HepG2 (cell line): ENCODE results near the gene SLC25A44. TPM values are rescaled to one million over a fixed set of nuclear protein-coding genes. Genes with fewer than 3 reads are reported as not detected.

ENCODE experiments used
- AHR ChIP-seq: IDR thresholded peaks from 2 replicates; pipeline ENCODE4 v1.6.1; 2018; ENCODE audit warnings: missing genetic modification reagents, missing compliant biosample characterization
- ATF7-NPFF ChIP-seq: sonication (generic); formaldehyde crosslinking; IDR thresholded peaks from 2 replicates; pipeline ENCODE4 v1.8.1; 2023; ENCODE audit warnings: mild to moderate bottlenecking, low read depth, missing genetic modification reagents, moderate library complexity
- BRD4 ChIP-seq: sonication (generic); formaldehyde crosslinking; IDR thresholded peaks from 2 replicates; pipeline ENCODE4 v1.4.0; 2020; ENCODE audit warnings: missing genetic modification reagents
- FOXK2 ChIP-seq: fragments of 450-650 bp; IDR thresholded peaks from 2 replicates; pipeline ENCODE4 v1.6.1; 2016
- GABPB1 ChIP-seq: IDR thresholded peaks from 2 replicates; pipeline ENCODE4 v1.6.1; 2016; ENCODE audit warnings: mild to moderate bottlenecking, missing genetic modification reagents, moderate library complexity, missing compliant biosample characterization
- KLF11 ChIP-seq: IDR thresholded peaks from 2 replicates; pipeline ENCODE4 v1.6.1; 2016; ENCODE audit warnings: missing compliant biosample characterization
- MBD4 ChIP-seq: IDR thresholded peaks from 2 replicates; pipeline ENCODE4 v1.6.1; 2012; ENCODE audit warnings: low read length, inconsistent platforms, borderline replicate concordance
- MTA1 ChIP-seq: sonication (generic); formaldehyde crosslinking; IDR thresholded peaks from 2 replicates; pipeline ENCODE4 v1.4.0; 2020; ENCODE audit warnings: missing genetic modification reagents, mild to moderate bottlenecking, borderline replicate concordance
- MYNN ChIP-seq: sonication (generic); formaldehyde crosslinking; IDR thresholded peaks from 2 replicates; pipeline ENCODE4 v1.4.0; 2020; ENCODE audit warnings: mild to moderate bottlenecking, low read depth, missing genetic modification reagents
- MZF1 ChIP-seq: sonication (generic); formaldehyde crosslinking; IDR thresholded peaks from 2 replicates; pipeline ENCODE4 v1.8.1; 2023; ENCODE audit warnings: mild to moderate bottlenecking, missing genetic modification reagents, borderline replicate concordance
- POLR2AphosphoS5 ChIP-seq: IDR thresholded peaks from 2 replicates; pipeline ENCODE4 v1.6.1; 2012; ENCODE audit warnings: low read depth, low read length
- YEATS4 ChIP-seq: sonication (generic); formaldehyde crosslinking; IDR thresholded peaks from 2 replicates; pipeline ENCODE4 v1.4.0; 2020; ENCODE audit warnings: missing genetic modification reagents, borderline replicate concordance
- ZNF530 ChIP-seq: sonication (generic); formaldehyde crosslinking; IDR thresholded peaks from 2 replicates; pipeline ENCODE4 v1.5.0; 2020; ENCODE audit warnings: low read depth, mild to moderate bottlenecking, missing genetic modification reagents
- ZNF563 ChIP-seq: sonication (generic); formaldehyde crosslinking; IDR thresholded peaks from 2 replicates; pipeline ENCODE4 v1.8.0; 2022; ENCODE audit warnings: mild to moderate bottlenecking, moderate library complexity, missing genetic modification reagents
- polyA plus RNA-seq, 8 experiments: library from polyadenylated mRNA; depleted of rRNA in 3 of 8; stranded (reverse) in 7 of 8; unstranded in 1 of 8; fragments of >200 nt; fragmentation: Illumina TruSeq in 4 of 8; extraction: Trizol in 4 of 8; gene quantifications; 2 replicates each; pipeline versions ENCODE4 v1.2.1 to v1.2.3, GENCODE V29; 2011 to 2016; ENCODE audit warnings: low read depth in 4 of 8, missing spikeins in 1 of 8, mixed read lengths in 1 of 8; ENCODE audit not compliant: insufficient read depth in 1 of 8
- total RNA-seq, 5 experiments: library from RNA; depleted of rRNA; stranded (reverse); fragments of >200 nt; fragmentation: Illumina TruSeq; extraction: Trizol; gene quantifications; 2 replicates each; pipeline ENCODE4 v1.2.3, GENCODE V29; 2016; ENCODE audit warnings: low read depth in 1 of 5
- TF ChIP-seq, protein P1 (sequence below): sonication (generic); formaldehyde crosslinking; IDR thresholded peaks from 2 replicates; pipeline ENCODE4 v1.9.0; 2022; ENCODE audit warnings: missing genetic modification reagents, mild to moderate bottlenecking, borderline replicate concordance
- TF ChIP-seq, protein P2 (sequence below): sonication (generic); formaldehyde crosslinking; IDR thresholded peaks from 2 replicates; pipeline ENCODE4 v1.4.0; 2020; ENCODE audit warnings: mild to moderate bottlenecking, missing genetic modification reagents
- TF ChIP-seq, protein P3 (sequence below): IDR thresholded peaks from 2 replicates; pipeline ENCODE4 v1.6.1; 2012; ENCODE audit warnings: inconsistent platforms
- TF ChIP-seq, protein P4 (sequence below): sonication (generic); formaldehyde crosslinking; IDR thresholded peaks from 2 replicates; pipeline ENCODE4 v1.4.0; 2020; ENCODE audit warnings: mild to moderate bottlenecking, low read depth, missing genetic modification reagents
- TF ChIP-seq, protein P5 (sequence below): sonication (generic); formaldehyde crosslinking; IDR thresholded peaks from 2 replicates; pipeline ENCODE4 v1.8.0; 2022; ENCODE audit warnings: low read depth, missing genetic modification reagents
- TF ChIP-seq, protein P6 (sequence below): sonication (generic); formaldehyde crosslinking; IDR thresholded peaks from 2 replicates; pipeline ENCODE4 v1.4.0; 2020; ENCODE audit warnings: missing genetic modification reagents

SLC25A44 gene
- total and polyA plus RNA-seq, 2 of the 13 experiments (the other 11 are each of a cell fraction or from before 2014, with no cell fraction given): 10.7 to 13.4 TPM

DNA sequence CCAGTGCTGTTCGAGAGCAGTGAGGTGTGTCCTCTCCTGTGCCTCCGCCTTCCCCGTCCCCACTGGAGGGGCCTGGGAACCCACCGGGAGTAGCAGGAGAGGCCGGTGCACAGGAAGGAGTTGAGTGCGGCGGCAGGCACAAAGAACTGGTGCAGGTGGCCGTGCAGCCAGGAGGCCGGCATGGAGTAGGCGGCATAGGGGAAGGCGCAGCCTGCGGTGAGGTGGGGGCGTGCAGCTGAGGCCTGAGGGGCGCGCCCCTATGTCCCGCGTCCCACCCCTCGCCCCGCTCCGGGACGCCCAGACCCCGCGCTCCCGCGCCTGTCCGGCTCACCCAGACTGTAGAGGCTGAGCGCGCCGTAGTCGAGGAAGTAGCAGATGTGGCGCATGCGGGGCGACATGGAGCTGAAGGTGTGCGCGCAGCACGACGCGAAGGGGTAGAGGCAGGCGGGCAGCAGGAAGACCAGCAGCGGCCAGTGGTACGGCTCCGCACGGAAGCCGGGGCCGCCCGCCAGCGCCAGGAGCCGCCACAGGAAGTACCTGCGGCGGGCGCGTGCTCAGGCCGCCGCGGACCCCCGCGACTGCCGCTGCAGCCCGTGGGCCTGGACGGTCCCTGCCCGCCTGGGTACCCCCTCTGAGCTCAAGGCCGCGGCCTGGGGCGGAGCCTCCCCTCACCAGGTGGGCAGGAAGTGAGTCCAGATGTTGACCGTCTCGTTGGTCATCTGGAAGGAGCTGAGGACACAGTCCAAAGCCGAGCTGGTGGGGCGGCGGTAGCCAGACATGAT is 51.7 kb downstream of the SLC25A44 start (continued):
- TF ChIP-seq, protein P1, sequence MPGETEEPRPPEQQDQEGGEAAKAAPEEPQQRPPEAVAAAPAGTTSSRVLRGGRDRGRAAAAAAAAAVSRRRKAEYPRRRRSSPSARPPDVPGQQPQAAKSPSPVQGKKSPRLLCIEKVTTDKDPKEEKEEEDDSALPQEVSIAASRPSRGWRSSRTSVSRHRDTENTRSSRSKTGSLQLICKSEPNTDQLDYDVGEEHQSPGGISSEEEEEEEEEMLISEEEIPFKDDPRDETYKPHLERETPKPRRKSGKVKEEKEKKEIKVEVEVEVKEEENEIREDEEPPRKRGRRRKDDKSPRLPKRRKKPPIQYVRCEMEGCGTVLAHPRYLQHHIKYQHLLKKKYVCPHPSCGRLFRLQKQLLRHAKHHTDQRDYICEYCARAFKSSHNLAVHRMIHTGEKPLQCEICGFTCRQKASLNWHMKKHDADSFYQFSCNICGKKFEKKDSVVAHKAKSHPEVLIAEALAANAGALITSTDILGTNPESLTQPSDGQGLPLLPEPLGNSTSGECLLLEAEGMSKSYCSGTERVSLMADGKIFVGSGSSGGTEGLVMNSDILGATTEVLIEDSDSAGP (CRISPR knock-in tag): peak; percentile 63
- TF ChIP-seq MZF1: no peak
- no peak for TF ChIP-seq FOXK2
- TF ChIP-seq YEATS4 (CRISPR knock-in tag): no peak
- TF ChIP-seq GABPB1 (CRISPR knock-in tag): peak; percentile 75; the same call in 1 of the 2 replicates
- TF ChIP-seq ZNF563 (CRISPR knock-in tag): peak; percentile 69
- peak; percentile 20; the same call in 1 of the 2 replicates for TF ChIP-seq AHR
- TF ChIP-seq, protein P2, sequence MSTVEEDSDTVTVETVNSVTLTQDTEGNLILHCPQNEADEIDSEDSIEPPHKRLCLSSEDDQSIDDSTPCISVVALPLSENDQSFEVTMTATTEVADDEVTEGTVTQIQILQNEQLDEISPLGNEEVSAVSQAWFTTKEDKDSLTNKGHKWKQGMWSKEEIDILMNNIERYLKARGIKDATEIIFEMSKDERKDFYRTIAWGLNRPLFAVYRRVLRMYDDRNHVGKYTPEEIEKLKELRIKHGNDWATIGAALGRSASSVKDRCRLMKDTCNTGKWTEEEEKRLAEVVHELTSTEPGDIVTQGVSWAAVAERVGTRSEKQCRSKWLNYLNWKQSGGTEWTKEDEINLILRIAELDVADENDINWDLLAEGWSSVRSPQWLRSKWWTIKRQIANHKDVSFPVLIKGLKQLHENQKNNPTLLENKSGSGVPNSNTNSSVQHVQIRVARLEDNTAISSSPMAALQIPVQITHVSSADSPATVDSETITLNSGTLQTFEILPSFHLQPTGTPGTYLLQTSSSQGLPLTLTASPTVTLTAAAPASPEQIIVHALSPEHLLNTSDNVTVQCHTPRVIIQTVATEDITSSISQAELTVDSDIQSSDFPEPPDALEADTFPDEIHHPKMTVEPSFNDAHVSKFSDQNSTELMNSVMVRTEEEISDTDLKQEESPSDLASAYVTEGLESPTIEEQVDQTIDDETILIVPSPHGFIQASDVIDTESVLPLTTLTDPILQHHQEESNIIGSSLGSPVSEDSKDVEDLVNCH (CRISPR knock-in tag): 0 out of 2 replicates have a peak, but pooled peaks have one; percentile 33
- TF ChIP-seq, protein P3, sequence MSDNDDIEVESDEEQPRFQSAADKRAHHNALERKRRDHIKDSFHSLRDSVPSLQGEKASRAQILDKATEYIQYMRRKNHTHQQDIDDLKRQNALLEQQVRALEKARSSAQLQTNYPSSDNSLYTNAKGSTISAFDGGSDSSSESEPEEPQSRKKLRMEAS: peak; percentile 74
- TF ChIP-seq KLF11 (CRISPR knock-in tag): no peak
- no peak for TF ChIP-seq POLR2AphosphoS5
- peak; percentile 50; the same call in 1 of the 2 replicates for TF ChIP-seq MTA1 (CRISPR knock-in tag)
- 0 out of 2 replicates have a peak, but pooled peaks have one; percentile 4 for TF ChIP-seq BRD4 (CRISPR knock-in tag)
- no peak for TF ChIP-seq MBD4
- TF ChIP-seq, protein P4, sequence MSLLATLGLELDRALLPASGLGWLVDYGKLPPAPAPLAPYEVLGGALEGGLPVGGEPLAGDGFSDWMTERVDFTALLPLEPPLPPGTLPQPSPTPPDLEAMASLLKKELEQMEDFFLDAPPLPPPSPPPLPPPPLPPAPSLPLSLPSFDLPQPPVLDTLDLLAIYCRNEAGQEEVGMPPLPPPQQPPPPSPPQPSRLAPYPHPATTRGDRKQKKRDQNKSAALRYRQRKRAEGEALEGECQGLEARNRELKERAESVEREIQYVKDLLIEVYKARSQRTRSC (CRISPR knock-in tag): 0 out of 2 replicates have a peak, but pooled peaks have one; percentile 55
- TF ChIP-seq, protein P5, sequence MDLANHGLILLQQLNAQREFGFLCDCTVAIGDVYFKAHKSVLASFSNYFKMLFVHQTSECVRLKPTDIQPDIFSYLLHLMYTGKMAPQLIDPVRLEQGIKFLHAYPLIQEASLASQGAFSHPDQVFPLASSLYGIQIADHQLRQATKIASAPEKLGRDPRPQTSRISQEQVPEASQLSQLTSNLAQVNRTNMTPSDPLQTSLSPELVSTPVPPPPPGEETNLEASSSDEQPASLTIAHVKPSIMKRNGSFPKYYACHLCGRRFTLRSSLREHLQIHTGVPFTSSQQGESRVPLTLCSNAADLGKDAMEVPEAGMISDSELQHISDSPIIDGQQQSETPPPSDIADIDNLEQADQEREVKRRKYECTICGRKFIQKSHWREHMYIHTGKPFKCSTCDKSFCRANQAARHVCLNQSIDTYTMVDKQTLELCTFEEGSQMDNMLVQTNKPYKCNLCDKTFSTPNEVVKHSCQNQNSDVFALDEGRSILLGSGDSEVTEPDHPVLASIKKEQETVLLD (CRISPR knock-in tag): no peak
- TF ChIP-seq ZNF530 (CRISPR knock-in tag): no peak
- TF ChIP-seq ATF7-NPFF (CRISPR knock-in tag): peak; percentile 65; the same call in 1 of the 2 replicates
- no peak for TF ChIP-seq MYNN (CRISPR knock-in tag)
- TF ChIP-seq, protein P6, sequence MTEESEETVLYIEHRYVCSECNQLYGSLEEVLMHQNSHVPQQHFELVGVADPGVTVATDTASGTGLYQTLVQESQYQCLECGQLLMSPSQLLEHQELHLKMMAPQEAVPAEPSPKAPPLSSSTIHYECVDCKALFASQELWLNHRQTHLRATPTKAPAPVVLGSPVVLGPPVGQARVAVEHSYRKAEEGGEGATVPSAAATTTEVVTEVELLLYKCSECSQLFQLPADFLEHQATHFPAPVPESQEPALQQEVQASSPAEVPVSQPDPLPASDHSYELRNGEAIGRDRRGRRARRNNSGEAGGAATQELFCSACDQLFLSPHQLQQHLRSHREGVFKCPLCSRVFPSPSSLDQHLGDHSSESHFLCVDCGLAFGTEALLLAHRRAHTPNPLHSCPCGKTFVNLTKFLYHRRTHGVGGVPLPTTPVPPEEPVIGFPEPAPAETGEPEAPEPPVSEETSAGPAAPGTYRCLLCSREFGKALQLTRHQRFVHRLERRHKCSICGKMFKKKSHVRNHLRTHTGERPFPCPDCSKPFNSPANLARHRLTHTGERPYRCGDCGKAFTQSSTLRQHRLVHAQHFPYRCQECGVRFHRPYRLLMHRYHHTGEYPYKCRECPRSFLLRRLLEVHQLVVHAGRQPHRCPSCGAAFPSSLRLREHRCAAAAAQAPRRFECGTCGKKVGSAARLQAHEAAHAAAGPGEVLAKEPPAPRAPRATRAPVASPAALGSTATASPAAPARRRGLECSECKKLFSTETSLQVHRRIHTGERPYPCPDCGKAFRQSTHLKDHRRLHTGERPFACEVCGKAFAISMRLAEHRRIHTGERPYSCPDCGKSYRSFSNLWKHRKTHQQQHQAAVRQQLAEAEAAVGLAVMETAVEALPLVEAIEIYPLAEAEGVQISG (CRISPR knock-in tag): peak; percentile 58
